HUES6 (cell line): ENCODE data around the gene SLC22A5.

Experiments
- H3K27ac ChIP-seq: 2 replicates; pipeline ENCODE4 v1.7.0; 2013; ENCODE audit warnings: low read depth, mild to moderate bottlenecking, low read length, inconsistent platforms
- H3K27me3 ChIP-seq: 2 replicates; pipeline ENCODE4 v1.6.1; 2013; ENCODE audit warnings: low read length; ENCODE audit not compliant: control insufficient read depth, insufficient read depth
- H3K36me3 ChIP-seq: 2 replicates; pipeline ENCODE4 v1.6.1; 2013; ENCODE audit warnings: low read length; ENCODE audit not compliant: control insufficient read depth, insufficient read depth
- H3K4me1 ChIP-seq: 2 replicates; pipeline ENCODE4 v1.6.1; 2013; ENCODE audit warnings: low read length; ENCODE audit not compliant: control insufficient read depth, insufficient read depth
- H3K4me3 ChIP-seq: 2 replicates; pipeline ENCODE4 v1.5.1; 2013; ENCODE audit warnings: low read depth, low read length
- H3K9ac ChIP-seq: one replicate; pipeline ENCODE4 v1.6.1; 2013; ENCODE audit warnings: mild to moderate bottlenecking, low read length
- H3K9me3 ChIP-seq: 2 replicates; pipeline ENCODE4 v1.6.1; 2013; ENCODE audit warnings: low read depth, low read length; ENCODE audit not compliant: control insufficient read depth, insufficient read depth

SLC22A5 gene

GRCh38 chr5:132378580-132378979 is 9.1 kb downstream of the SLC22A5 start:
- no peak overlapping the region for H3K4me3 ChIP-seq
- no peaks in the 10 kb centered on the region for H3K9me3 ChIP-seq
- H3K27ac ChIP-seq = no peak overlapping the region
- H3K4me1 ChIP-seq = no peaks in the 10 kb centered on the region
- H3K27me3 ChIP-seq = no peaks in the 10 kb centered on the region
- H3K9ac ChIP-seq = no peak overlapping the region
- H3K36me3 ChIP-seq = peaks cover 3% of the 10 kb centered on the region; the same call in 1 of the 2 replicates

- Histone ChIP-seq H3K36me3 (peaks cover 3% of the 10 kb centered on the region; the same call in 1 of the 2 replicates), H3K9ac (no peak overlapping the region), H3K27me3 (no peaks in the 10 kb centered on the region), H3K9me3 (no peaks in the 10 kb centered on the region), H3K4me3 (no peak overlapping the region), H3K4me1 (no peaks in the 10 kb centered on the region), H3K27ac (no peak overlapping the region; the same call in 1 of the 2 replicates)
These were observed 10.5 kb downstream of the SLC22A5 start for GRCh38 chr5:132380047-132380446.

DNA sequence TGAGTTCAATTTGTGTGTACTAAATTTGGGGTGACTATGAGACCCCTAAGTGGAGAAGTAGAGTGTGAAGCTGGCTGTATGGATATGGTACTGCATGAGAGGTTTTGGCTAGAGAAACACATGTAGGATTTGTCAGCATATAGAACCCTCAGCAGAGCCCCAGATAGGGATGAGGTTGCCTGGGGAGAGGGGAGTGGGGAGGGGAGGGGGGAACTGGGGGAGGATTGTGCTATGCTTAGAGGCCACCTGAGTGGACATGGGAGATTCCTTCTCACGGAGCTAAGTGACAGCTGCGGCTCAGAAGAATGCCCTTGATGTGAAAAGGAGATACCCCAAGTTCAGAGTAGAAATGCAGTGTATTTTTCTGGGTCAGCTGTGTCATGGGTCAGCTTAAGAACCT is 11.2 kb downstream of the SLC22A5 start:
- Histone ChIP-seq H3K4me3 (no peak overlapping the region), H3K27ac (no peak overlapping the region), H3K9me3 (no peaks in the 10 kb centered on the region), H3K36me3 (peaks cover 3% of the 10 kb centered on the region; the same call in 1 of the 2 replicates), H3K9ac (no peak overlapping the region), H3K27me3 (no peaks in the 10 kb centered on the region), H3K4me1 (no peaks in the 10 kb centered on the region)

DNA sequence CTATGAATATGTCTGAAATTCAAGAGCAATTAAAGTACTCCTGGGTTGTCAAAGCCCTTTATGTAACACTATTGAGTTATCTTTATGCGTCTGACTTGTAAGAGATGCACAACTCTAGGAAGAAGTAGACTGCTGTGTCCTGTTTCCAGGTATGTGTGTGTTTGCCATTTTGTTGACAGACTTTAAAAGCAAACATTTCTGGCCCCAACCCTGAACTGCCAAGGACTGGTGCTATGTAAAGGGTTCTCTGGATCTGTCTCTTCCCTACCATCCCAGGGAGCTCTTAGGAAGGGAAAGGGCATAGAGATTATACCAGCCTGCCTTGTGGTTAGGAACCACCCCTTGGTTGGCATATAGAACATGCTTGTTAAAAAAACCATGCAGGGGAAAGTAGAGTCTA is 12.1 kb downstream of the SLC22A5 start:
- Histone ChIP-seq H3K4me1 (peaks cover under 1% of the 10 kb centered on the region), H3K36me3 (peaks cover 3% of the 10 kb centered on the region; the same call in 1 of the 2 replicates), H3K27me3 (no peaks in the 10 kb centered on the region), H3K9ac (no peak overlapping the region), H3K27ac (no peak overlapping the region), H3K9me3 (no peaks in the 10 kb centered on the region), H3K4me3 (no peak overlapping the region)

GRCh38 chr5:132383261-132383660 is 13.8 kb downstream of the SLC22A5 start:
- Histone ChIP-seq H3K27me3 (no peaks in the 10 kb centered on the region), H3K9me3 (no peaks in the 10 kb centered on the region), H3K9ac (no peak overlapping the region), H3K4me1 (peaks cover 12% of the 10 kb centered on the region), H3K27ac (no peak overlapping the region), H3K4me3 (no peak overlapping the region), H3K36me3 (peaks cover 3% of the 10 kb centered on the region; the same call in 1 of the 2 replicates)

DNA sequence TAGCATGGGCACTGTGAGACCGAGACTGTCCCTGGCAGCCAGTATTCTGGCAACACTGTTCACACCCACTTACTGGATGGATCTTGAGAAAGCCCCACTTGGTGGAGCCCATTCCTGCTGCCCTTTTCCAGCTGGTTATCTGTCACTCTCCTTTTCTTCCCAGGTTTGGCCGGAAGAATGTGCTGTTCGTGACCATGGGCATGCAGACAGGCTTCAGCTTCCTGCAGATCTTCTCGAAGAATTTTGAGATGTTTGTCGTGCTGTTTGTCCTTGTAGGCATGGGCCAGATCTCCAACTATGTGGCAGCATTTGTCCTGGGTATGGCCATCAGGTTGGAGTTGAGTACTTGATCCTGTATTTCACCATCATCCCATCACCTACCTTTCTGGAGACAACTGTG is 14.5 kb downstream of the SLC22A5 start:
- Histone ChIP-seq H3K4me1 (peaks cover 17% of the 10 kb centered on the region), H3K27ac (no peak overlapping the region), H3K27me3 (no peaks in the 10 kb centered on the region), H3K9ac (no peak overlapping the region), H3K9me3 (no peaks in the 10 kb centered on the region), H3K36me3 (no peaks in the 10 kb centered on the region), H3K4me3 (no peak overlapping the region)

GRCh38 chr5:132384506-132385050 is 15.1 kb downstream of the SLC22A5 start:
- no peak overlapping the region for H3K27ac ChIP-seq
- no peak overlapping the region for H3K4me3 ChIP-seq
- no peaks in the 10 kb centered on the region for H3K9me3 ChIP-seq
- no peaks in the 10 kb centered on the region for H3K36me3 ChIP-seq
- no peak overlapping the region for H3K9ac ChIP-seq
- H3K4me1 ChIP-seq = peaks cover 20% of the 10 kb centered on the region
- H3K27me3 ChIP-seq = no peaks in the 10 kb centered on the region

- Histone ChIP-seq H3K4me1 (peaks cover 26% of the 10 kb centered on the region), H3K9me3 (no peaks in the 10 kb centered on the region), H3K4me3 (no peak overlapping the region), H3K27me3 (no peaks in the 10 kb centered on the region), H3K9ac (no peak overlapping the region), H3K36me3 (no peaks in the 10 kb centered on the region), H3K27ac (no peak overlapping the region)
These were observed 16.0 kb downstream of the SLC22A5 start for GRCh38 chr5:132385326-132386105.

- Histone ChIP-seq H3K27me3 (no peaks in the 10 kb centered on the region), H3K27ac (no peak overlapping the region), H3K4me1 (peaks cover 26% of the 10 kb centered on the region), H3K9ac (peak overlapping the region; percentile 20), H3K4me3 (no peak overlapping the region), H3K9me3 (no peaks in the 10 kb centered on the region), H3K36me3 (no peaks in the 10 kb centered on the region)
These were observed 17.3 kb downstream of the SLC22A5 start for GRCh38 chr5:132386644-132387286.

GRCh38 chr5:132387640-132388117 is 18.2 kb downstream of the SLC22A5 start:
- Histone ChIP-seq H3K9ac (no peak overlapping the region), H3K27ac (no peak overlapping the region), H3K9me3 (no peaks in the 10 kb centered on the region), H3K4me3 (no peak overlapping the region), H3K27me3 (no peaks in the 10 kb centered on the region), H3K36me3 (no peaks in the 10 kb centered on the region), H3K4me1 (peaks cover 26% of the 10 kb centered on the region)
